ENCODE results near the gene S100A1.
A peak's percentile ranks its signal among the peaks of the same experiment; 100 is the strongest.

The S100A1 gene

GRCh38 chr1:153610334-153610733 is 17.9 kb upstream of the S100A1 start:
- TF ChIP-seq, protein P1, sequence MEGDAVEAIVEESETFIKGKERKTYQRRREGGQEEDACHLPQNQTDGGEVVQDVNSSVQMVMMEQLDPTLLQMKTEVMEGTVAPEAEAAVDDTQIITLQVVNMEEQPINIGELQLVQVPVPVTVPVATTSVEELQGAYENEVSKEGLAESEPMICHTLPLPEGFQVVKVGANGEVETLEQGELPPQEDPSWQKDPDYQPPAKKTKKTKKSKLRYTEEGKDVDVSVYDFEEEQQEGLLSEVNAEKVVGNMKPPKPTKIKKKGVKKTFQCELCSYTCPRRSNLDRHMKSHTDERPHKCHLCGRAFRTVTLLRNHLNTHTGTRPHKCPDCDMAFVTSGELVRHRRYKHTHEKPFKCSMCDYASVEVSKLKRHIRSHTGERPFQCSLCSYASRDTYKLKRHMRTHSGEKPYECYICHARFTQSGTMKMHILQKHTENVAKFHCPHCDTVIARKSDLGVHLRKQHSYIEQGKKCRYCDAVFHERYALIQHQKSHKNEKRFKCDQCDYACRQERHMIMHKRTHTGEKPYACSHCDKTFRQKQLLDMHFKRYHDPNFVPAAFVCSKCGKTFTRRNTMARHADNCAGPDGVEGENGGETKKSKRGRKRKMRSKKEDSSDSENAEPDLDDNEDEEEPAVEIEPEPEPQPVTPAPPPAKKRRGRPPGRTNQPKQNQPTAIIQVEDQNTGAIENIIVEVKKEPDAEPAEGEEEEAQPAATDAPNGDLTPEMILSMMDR (IDR thresholded peaks at IDR 0.05; ENCODE audit: low read depth, low read length, missing control alignments), result no peak
- H3K4me3 ChIP-seq (replicated peaks; ENCODE audit: low read depth, low read length), result peak overlapping the region; percentile 90
- no peak for DNase-seq (ENCODE audit: extremely low read depth, low read depth)

- TF ChIP-seq, protein P1 (IDR thresholded peaks at IDR 0.05; ENCODE audit: low read depth, low read length, missing control alignments), result no peak
- peak overlapping the region; percentile 90 for H3K4me3 ChIP-seq (replicated peaks; ENCODE audit: low read depth, low read length)
- DNase-seq (ENCODE audit: extremely low read depth, low read depth), result no peak
Observed at GRCh38 chr1:153610811-153611301, 17.4 kb upstream of the S100A1 start.

- peak overlapping the region; percentile 90 for H3K4me3 ChIP-seq (replicated peaks; ENCODE audit: low read depth, low read length)
- TF ChIP-seq, protein P1 (IDR thresholded peaks at IDR 0.05; ENCODE audit: low read depth, low read length, missing control alignments), result no peak
- no peak for DNase-seq (ENCODE audit: extremely low read depth, low read depth)
Observed at GRCh38 chr1:153611356-153611755, 16.9 kb upstream of the S100A1 start.

DNA sequence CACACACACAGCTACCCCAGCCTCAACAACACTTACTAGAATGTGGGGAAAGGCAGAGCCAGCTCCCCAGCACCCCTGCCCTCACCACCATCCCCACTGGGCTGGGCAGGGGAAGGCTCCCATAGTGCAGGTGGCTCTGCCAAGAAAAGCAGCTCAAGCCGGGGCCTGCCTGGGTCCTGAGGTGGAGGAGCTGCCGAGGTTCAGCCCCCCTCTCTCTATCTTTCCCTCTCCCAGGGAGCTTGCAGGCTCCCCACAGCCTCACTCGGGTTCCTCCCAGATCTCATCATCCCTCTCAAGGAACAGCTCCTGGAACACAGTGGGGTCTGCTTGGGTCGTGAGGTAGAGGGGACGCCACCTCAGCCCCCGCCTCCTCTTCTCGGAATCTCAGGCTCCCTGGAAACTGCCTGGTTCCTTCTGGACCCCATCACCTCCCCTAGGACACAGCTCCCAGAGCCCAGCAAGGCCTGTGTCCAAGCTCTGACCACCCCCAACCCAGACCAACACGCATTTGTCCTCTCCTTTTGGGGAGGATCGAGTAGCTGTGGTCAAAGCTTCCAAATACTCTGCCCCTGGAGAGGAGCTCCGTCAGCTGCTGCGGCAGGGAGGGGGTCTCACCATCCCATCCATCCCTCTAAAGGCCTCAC is 16.0 kb upstream of the S100A1 start:
- H3K4me3 ChIP-seq (replicated peaks; ENCODE audit: low read depth, low read length), result peak overlapping the region; percentile 90
- DNase-seq (ENCODE audit: extremely low read depth, low read depth), result no peak

DNA sequence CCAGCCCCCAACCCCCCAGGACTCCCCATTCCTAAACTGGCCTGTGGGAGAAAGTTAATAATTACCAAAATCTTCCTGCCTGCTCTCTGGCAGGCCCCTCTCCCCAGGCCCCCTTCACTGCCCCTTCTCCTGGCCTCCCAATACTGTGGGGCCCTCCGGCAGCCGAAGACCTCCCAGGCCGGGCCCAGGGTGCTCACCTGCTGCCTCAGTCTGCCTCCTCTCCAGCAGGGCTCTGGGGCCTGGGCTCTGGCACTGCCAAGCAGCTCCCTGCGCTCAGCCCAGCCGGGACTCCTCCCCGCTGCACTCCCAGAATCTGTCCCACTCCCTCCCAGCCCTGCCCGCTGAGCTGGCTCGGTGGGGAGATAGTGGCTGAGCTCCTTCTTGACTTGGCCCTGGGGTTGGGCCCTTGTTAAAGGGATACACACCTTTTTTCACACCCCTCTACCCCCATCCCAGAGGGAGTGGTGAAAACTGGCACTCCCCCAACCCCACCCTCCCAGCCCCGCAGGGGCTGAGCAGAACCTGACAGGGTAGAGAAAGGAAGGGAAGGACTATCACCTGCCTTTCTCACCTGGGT is 15.4 kb upstream of the S100A1 start, which contains the start of gene S100A16:
S100A16 (minus strand) TSS at position 383 of the 577 bp plus-strand sequence. CDS start 4,986 bp downstream, outside the sequence.
- TF ChIP-seq, protein P1 (IDR thresholded peaks at IDR 0.05; ENCODE audit: low read depth, low read length, missing control alignments), result no peak
- peak within 1 kb of the TSS; percentile 90 for H3K4me3 ChIP-seq (replicated peaks; ENCODE audit: low read depth, low read length)
- no peak for DNase-seq (ENCODE audit: extremely low read depth, low read depth)

More for the DNA sequence above, 16.0 kb upstream of the S100A1 start:
- TF ChIP-seq, protein P1 (IDR thresholded peaks at IDR 0.05; ENCODE audit: low read depth, low read length, missing control alignments), result no peak

DNA sequence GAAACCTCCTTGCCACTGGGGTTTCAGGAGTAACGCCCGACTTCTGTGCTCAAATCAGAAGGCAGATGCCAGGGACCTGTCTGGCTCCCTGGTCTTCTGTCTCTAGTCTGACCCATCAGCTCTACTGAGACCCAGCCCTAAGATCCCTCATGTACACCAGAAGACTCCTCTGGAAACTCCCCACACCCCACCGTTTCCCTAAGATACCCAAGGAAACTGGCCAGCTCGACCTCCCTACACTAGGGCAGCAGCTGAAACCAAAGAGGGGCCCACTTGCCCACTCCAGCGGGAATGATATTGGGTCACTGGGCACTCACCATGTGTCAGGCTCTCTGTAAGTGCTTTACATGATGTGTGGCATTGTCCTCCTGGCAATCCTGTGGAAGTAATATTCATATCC is 14.8 kb upstream of the S100A1 start:
- TF ChIP-seq, protein P1 (IDR thresholded peaks at IDR 0.05; ENCODE audit: low read depth, low read length, missing control alignments), result no peak
- DNase-seq (ENCODE audit: extremely low read depth, low read depth), result no peak
- peak overlapping the region; percentile 90 for H3K4me3 ChIP-seq (replicated peaks; ENCODE audit: low read depth, low read length)
